AG09309 (cell line): ENCODE data around the gene SLC35E1.
A peak's percentile ranks its signal among the peaks of the same experiment; 100 is the strongest.

Source experiments
- DNase-seq: peaks from one replicate; pipeline ENCODE4 v3.0.0-alpha.2; 2010; ENCODE audit warnings: low read depth
- H3K4me3 ChIP-seq: 2 replicates; pipeline ENCODE4 v1.5.1; 2011; ENCODE audit warnings: mild to moderate bottlenecking, low read depth, low read length, moderate library complexity; ENCODE audit not compliant: control insufficient read depth
- TF ChIP-seq, protein P1 (sequence below): IDR thresholded peaks from 2 replicates; pipeline ENCODE4 v1.5.1; 2011; ENCODE audit warnings: mild to moderate bottlenecking, low read depth, low read length, inconsistent platforms; ENCODE audit not compliant: insufficient read depth, control insufficient read depth; ENCODE audit errors: missing control alignments

Gene SLC35E1

DNA sequence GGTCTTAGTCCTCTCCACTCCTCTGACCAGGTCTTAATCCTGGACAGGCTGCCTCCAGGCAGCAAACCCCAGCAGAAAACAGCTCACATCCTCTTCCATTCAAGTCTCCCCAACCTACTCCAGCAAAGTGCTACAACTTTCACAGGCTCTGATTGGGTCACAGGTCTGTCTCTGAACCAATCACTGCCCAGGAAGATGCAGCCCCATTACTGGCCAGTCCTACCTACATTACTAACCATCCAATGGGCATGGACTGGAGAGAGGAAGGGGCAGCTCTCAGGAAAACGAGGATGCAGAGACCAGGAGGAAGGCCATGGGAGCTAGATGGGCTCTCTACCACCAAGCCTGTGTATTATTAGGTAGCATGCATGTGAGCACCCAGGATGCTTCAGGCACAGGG, 43.6 kb upstream of the SLC35E1 start:
- no peak for DNase-seq
- H3K4me3 ChIP-seq, result no peak overlapping the region
- TF ChIP-seq, protein P1, sequence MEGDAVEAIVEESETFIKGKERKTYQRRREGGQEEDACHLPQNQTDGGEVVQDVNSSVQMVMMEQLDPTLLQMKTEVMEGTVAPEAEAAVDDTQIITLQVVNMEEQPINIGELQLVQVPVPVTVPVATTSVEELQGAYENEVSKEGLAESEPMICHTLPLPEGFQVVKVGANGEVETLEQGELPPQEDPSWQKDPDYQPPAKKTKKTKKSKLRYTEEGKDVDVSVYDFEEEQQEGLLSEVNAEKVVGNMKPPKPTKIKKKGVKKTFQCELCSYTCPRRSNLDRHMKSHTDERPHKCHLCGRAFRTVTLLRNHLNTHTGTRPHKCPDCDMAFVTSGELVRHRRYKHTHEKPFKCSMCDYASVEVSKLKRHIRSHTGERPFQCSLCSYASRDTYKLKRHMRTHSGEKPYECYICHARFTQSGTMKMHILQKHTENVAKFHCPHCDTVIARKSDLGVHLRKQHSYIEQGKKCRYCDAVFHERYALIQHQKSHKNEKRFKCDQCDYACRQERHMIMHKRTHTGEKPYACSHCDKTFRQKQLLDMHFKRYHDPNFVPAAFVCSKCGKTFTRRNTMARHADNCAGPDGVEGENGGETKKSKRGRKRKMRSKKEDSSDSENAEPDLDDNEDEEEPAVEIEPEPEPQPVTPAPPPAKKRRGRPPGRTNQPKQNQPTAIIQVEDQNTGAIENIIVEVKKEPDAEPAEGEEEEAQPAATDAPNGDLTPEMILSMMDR, result no peak

DNA sequence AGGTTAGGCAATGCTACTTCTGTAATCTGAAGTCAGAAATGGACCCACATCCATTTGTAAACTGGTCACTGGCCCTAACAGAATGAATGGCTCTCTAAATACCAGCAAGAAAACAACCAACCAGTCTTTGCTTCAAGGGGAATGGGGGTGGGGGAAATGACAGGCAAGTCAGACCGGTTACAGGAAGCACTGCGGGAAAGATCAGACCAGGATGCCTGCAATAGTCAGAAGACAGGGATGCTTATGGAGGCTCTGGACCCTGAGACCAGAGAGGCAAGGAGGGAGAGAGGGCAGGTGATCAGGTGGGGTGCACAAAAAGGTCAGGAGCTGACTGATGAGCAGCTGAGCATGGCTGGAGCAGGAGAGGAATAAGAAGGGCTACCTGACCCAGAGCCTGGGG, 42.7 kb upstream of the SLC35E1 start:
- DNase-seq, result no peak
- no peak overlapping the region for H3K4me3 ChIP-seq
- TF ChIP-seq, protein P1, result no peak

DNA sequence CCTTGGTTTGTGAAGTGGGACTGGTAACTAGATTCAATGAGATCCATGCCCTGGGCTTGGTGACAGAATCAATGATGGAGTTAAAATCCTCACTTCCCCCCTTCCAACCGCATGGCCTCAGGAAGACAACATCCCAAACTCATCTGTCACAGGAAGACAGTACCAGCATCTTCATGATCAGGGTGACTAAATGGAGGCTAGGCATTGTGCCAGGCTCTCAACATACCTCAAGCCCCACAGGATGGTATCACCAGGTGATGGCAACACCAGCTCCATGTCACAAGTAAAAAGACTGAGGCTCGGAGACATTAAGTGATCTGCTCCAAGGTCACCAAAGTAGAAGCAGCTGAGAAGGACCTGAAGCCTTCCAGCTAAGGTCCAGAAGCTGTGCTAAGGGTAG, 41.6 kb upstream of the SLC35E1 start:
- H3K4me3 ChIP-seq, result no peak overlapping the region
- TF ChIP-seq, protein P1, result no peak
- DNase-seq, result no peak

DNA sequence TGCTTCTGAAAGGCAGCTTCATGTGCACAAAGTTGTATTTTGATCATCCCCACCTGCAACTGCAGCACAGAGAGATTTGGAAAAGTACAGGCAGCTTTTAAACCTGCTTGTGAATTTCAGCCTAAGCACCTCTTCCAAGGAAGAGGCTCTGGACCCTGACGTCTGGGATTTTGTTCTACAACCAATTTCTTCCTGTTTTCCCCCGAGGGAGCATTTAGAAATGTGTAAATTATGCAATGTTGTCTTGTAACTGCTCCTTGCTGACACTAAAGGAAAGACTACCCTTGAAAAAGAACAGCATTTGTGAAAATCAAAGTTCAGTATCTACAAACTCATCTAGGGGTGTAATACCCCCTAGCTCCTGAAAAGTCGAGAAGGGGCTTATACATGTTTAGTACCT, 40.4 kb upstream of the SLC35E1 start:
- TF ChIP-seq, protein P1, result no peak
- no peak overlapping the region for H3K4me3 ChIP-seq
- DNase-seq, result no peak

DNA sequence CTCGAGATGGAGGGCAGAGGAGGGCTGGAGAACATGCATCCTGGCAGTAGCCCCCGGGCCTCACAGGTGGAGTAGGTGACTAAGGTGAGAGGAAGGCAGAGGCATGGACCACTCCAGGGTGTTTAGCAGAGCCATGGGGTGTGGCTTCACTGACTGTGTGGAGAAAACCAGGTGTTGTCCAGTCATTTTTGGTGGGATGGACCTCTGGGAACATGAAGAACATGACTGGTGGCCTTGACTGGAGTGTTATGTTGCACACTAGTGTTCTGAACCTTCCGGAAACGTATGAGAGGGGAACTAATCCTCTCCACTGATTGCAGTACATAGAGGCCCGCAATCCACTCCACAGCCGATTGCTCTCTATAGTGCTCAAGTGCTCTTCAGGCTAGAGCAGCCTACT, 38.9 kb upstream of the SLC35E1 start:
- TF ChIP-seq, protein P1, result no peak
- no peak overlapping the region for H3K4me3 ChIP-seq
- no peak for DNase-seq

DNA sequence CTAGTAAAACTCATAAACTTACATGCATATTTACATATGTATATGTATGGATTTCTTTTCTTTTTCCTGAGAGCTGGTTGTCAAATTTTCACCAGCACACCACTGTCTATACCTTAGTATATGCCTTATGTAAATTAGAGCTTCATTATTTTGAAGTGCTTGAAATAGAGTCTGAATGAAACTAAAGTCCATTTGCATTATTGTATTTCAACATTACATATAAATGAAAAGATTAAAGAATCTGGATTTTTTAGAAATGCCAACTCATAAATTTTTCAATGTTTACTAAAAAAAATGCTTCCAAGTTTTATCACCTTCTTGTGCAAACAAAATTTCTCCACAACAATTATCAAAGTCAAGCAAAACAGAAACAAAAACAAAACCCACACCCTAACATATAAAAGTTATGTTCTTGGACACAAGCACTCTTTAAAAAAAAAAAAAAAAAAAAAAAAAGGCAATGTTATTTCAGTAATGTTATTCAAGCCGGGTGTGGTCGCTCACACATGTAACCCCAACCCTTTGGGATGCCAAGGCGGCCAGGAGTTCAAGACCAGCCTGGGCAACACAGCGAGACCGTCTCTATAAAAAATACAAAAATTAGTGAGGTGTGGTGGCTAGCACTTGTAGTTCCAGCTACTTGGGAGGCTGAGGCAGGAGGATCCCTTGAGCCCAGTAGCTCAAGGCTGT, 37.4 kb upstream of the SLC35E1 start:
- H3K4me3 ChIP-seq, result no peak overlapping the region
- DNase-seq, result no peak
- TF ChIP-seq, protein P1, result no peak

DNA sequence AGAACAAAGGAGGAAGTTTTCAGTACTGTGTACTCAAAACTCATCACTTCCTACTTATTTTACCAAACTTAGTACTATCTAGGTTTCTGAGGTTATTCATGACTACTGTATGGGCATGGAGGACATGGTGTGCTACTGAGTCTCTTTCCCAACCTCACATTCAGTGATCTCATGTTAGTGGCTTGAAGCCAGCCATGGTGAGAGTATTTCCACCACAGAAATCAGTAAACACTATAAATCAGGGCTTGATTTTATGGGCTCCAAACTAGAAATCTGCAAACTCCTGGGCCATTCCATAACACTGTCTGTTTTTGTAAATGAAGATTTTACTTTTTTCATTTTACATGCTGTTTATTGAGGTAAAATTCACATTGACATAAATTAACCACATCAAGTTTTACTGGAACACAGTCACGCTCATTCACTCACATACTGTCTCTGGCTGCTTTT, 36.1 kb upstream of the SLC35E1 start:
- no peak overlapping the region for H3K4me3 ChIP-seq
- TF ChIP-seq, protein P1, result no peak
- peak; percentile 90 for DNase-seq
